AG04450 (cell line): ENCODE data around the gene FCN1. TPM values are rescaled to one million over a fixed set of nuclear protein-coding genes. Genes with fewer than 3 reads are reported as not detected.
"Not testable (repeated sequence)": the region's sequence is repeated elsewhere in the genome, so short reads cannot be mapped to it uniquely, and the experiment has no call there.

ENCODE experiments used
- CTCF ChIA-PET: fragments of 300-600, 350-600 bp; formaldehyde crosslinking; extraction: SDS; loops from one replicate; lab custom pipeline; 2022; ENCODE audit warnings: antibody characterized with exemption, inconsistent platforms; lab: Charles Lee
- POLR2A ChIA-PET: fragments of 350-600 bp; formaldehyde crosslinking; extraction: SDS; loops from one replicate; lab custom pipeline; 2021; ENCODE audit warnings: antibody characterized with exemption, inconsistent platforms; lab: Yijun Ruan, JAX
- DNase-seq: peaks from one replicate; pipeline ENCODE4 v3.0.0-alpha.2; 2011; ENCODE audit warnings: low read depth, low spot score
- H3K27ac ChIP-seq: one replicate; pipeline ENCODE4 v1.5.1; 2012; ENCODE audit warnings: low read depth, low read length, control low read depth
- H3K27me3 ChIP-seq: one replicate; pipeline ENCODE4 v1.6.0; 2012; ENCODE audit warnings: low read length; ENCODE audit not compliant: control insufficient read depth, insufficient read depth
- H3K4me3 ChIP-seq: 2 replicates; pipeline ENCODE4 v1.5.1; 2011; ENCODE audit warnings: mild to moderate bottlenecking, low read depth, low read length, control low read depth
- H3K9me3 ChIP-seq: 2 replicates; pipeline ENCODE4 v1.5.1; 2012; ENCODE audit warnings: low read length; ENCODE audit not compliant: control insufficient read depth, insufficient read depth
- polyA plus RNA-seq: library from polyadenylated mRNA; depleted of rRNA; stranded (reverse); fragments of >200 nt; gene quantifications from 2 replicates; pipeline ENCODE4 v1.2.3, GENCODE V29; 2011; rRNA removed
- small RNA-seq: library from RNA; depleted of rRNA; stranded (forward); fragments of <200 nt; gene quantifications from one replicate; pipeline ENCODE3, GENCODE V24; 2012; ENCODE audit warnings: low read depth; ENCODE audit not compliant: insufficient read length
- TF ChIP-seq, protein P1 (sequence below): IDR thresholded peaks from 2 replicates; pipeline ENCODE4 v1.5.1; 2011; ENCODE audit warnings: low read depth, low read length, control low read depth, inconsistent platforms

FCN1 gene
- polyA plus RNA-seq, 1 experiment: not detected

DNA sequence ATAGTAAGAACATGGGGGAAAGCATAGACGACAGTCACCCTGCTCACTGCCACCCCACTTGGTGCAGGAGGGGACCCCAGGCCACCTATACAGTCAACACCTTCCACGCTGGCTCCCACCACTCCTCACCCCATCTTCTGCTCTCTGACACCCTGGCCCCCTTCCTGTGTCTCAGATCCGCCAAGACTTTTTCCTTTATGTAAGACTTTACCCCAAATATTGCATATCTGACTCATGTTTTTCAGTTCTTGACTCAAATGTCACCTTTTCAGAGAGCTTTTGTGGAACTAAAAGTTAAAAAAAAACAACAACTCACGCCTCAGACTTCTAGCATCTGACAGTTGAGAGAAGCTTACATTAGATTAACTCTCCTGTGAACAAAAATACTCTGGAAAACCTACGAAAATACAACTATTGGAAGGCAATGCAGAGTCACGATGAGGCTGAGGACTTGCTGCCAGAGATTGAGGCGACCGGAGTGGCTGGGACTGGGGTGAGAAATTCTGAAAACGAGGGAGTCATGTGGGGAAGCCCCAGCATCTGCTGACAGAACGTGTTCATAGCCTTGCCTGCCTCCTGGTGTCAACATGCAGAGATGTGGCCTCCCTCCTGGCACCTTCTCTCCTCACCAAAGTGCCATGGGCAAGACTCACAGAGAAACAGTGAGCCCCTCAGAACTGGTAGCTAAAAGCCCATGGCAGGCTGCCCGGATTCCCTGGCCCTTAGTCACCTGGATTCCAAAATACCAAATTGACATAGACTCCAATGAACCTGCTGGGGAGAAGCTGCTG is 59.5 kb downstream of the FCN1 start:
- TF ChIP-seq, protein P1, sequence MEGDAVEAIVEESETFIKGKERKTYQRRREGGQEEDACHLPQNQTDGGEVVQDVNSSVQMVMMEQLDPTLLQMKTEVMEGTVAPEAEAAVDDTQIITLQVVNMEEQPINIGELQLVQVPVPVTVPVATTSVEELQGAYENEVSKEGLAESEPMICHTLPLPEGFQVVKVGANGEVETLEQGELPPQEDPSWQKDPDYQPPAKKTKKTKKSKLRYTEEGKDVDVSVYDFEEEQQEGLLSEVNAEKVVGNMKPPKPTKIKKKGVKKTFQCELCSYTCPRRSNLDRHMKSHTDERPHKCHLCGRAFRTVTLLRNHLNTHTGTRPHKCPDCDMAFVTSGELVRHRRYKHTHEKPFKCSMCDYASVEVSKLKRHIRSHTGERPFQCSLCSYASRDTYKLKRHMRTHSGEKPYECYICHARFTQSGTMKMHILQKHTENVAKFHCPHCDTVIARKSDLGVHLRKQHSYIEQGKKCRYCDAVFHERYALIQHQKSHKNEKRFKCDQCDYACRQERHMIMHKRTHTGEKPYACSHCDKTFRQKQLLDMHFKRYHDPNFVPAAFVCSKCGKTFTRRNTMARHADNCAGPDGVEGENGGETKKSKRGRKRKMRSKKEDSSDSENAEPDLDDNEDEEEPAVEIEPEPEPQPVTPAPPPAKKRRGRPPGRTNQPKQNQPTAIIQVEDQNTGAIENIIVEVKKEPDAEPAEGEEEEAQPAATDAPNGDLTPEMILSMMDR: 0 out of 2 replicates have a peak, but pooled peaks have one; percentile 5
- POLR2A ChIA-PET: interaction anchor here (1.4 kb wide), 1 partner anchor 14 kb away, joined by 7 read pairs; no protein-coding TSS in a partner anchor
- no peak for DNase-seq

DNA sequence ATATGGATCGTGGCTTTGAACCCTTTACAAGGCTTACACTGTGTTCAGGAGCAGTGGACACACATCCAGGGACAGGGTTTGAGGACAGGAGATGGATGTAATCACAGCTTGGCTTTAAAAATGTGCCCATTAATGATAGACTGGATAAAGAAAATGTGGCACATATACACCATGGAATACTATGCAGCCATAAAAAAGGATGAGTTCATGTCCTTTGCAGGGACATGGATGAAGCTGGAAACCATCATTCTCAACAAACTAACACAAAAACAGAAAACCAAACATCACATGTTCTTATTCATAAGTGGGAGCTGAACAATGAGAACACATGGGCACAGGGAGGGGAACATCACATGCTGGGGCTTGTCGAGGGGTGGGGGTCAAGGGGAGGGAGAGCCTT is 60.3 kb downstream of the FCN1 start:
- H3K27me3 ChIP-seq, H3K9me3 ChIP-seq, DNase-seq, H3K4me3 ChIP-seq, CTCF ChIA-PET, H3K27ac ChIP-seq: not testable (repeated sequence)
- POLR2A ChIA-PET: interaction anchor here (1.4 kb wide), 1 partner anchor 15 kb away, joined by 7 read pairs; no protein-coding TSS in a partner anchor

More for the DNA sequence above, 59.5 kb downstream of the FCN1 start:
- no peak overlapping the region for H3K4me3 ChIP-seq
- peaks cover 7% of the 10 kb centered on the region for H3K27me3 ChIP-seq
- H3K9me3 ChIP-seq: peaks cover 4% of the 10 kb centered on the region
- no peak overlapping the region for H3K27ac ChIP-seq
- CTCF ChIA-PET: no interaction called here

DNA sequence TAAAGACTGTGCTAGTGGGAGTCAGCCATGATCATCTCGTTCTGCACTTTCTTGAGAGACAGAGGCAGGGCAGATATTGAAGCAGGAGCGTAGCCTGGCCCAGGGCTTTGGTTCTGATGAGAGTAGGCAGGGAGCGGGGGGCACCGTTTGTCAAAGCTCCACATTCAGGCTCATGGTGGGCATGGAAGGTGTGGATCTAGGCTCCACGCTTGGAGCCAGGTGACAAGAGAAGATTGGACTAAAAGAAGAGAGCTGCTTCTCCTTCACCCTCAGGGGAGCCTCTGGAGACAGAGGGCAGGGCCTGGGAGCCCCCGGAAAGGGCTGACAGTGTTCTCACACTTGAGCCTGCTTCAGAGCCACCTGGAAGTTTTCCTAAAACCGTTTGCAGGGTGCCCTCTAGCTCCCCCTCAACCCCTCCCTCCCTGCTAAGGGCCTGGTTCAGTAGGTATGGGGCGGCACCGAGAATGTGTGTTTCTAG is 61.8 kb downstream of the FCN1 start:
- peaks cover 3% of the 10 kb centered on the region for H3K27me3 ChIP-seq
- no peak for DNase-seq
- TF ChIP-seq, protein P1: no peak
- H3K9me3 ChIP-seq: peaks cover 4% of the 10 kb centered on the region
- H3K4me3 ChIP-seq: no peak overlapping the region
- no peak overlapping the region for H3K27ac ChIP-seq
- ChIA-PET POLR2A (interaction anchor here (0.7 kb wide), 1 partner anchor 16 kb away, joined by 3 read pairs; no protein-coding TSS in a partner anchor), CTCF (no interaction called here)

Small RNA genes within 50 kb of the gene (small RNA-seq; reads per million reads assigned to genes)
- gene AL603650.1: not detected

Other genes with a start within 250 kb of the FCN1 start
- gene FCN2, start 37.1 kb downstream of the FCN1 start, polyA plus RNA-seq: not detected in 2 replicates
- 0.11 and 0.16 TPM in 2 replicates for gene OLFM1, start 169.8 kb upstream of the FCN1 start, polyA plus RNA-seq